Kasumi-1 (cell line): ENCODE results near the gene YTHDF1.
A peak's percentile ranks its signal among the peaks of the same experiment; 100 is the strongest.

Experiments
- DNase-seq, 2 experiments: peaks; one replicate each; lab custom pipeline; 2025; lab: John Stamatoyannopoulos, UW

YTHDF1 gene

GRCh38 chr20:63248835-63249591 is 33.1 kb upstream of the YTHDF1 start:
- DNase-seq: no peak

- DNase-seq: no peak
These were observed 31.8 kb upstream of the YTHDF1 start for GRCh38 chr20:63247671-63248228.

GRCh38 chr20:63246490-63247288 is 30.8 kb upstream of the YTHDF1 start:
- no peak for DNase-seq

- DNase-seq: no peak
These were observed 28.5 kb upstream of the YTHDF1 start for GRCh38 chr20:63244468-63244867.

- no peak for DNase-seq
These were observed 27.8 kb upstream of the YTHDF1 start for GRCh38 chr20:63243604-63244247.

- DNase-seq: no peak
These were observed 26.8 kb upstream of the YTHDF1 start for GRCh38 chr20:63242736-63243135.

- DNase-seq: no peak
These were observed 25.3 kb upstream of the YTHDF1 start for GRCh38 chr20:63241272-63241671.

GRCh38 chr20:63240004-63240403 is 24.1 kb upstream of the YTHDF1 start:
- no peak for DNase-seq

- DNase-seq: no peak
These were observed 23.5 kb upstream of the YTHDF1 start for GRCh38 chr20:63239431-63239830.

- DNase-seq: no peak
These were observed 22.7 kb upstream of the YTHDF1 start for GRCh38 chr20:63238514-63239125.

GRCh38 chr20:63238031-63238430 is 22.1 kb upstream of the YTHDF1 start:
- no peak for DNase-seq

GRCh38 chr20:63236116-63236837 is 20.3 kb upstream of the YTHDF1 start:
- no peak for DNase-seq

- DNase-seq: no peak
These were observed 19.6 kb upstream of the YTHDF1 start, which contains the start of gene BIRC7 for GRCh38 chr20:63235399-63235983. TSS of gene BIRC7 (plus strand) at chr20:63235905. CDS start at chr20:63236097, 192 bp downstream.

GRCh38 chr20:63234693-63235398 is 18.9 kb upstream of the YTHDF1 start:
- peak in 1 of 2 experiments; percentile 31 for DNase-seq

GRCh38 chr20:63233924-63234323 is 18.0 kb upstream of the YTHDF1 start:
- no peak for DNase-seq

GRCh38 chr20:63233061-63233344 is 17.1 kb upstream of the YTHDF1 start:
- no peak for DNase-seq

GRCh38 chr20:63232235-63233060 is 16.5 kb upstream of the YTHDF1 start:
- DNase-seq: no peak

GRCh38 chr20:63230800-63231268 is 14.9 kb upstream of the YTHDF1 start:
- peak in 1 of 2 experiments; percentile 22 for DNase-seq

GRCh38 chr20:63228806-63229205 is 12.9 kb upstream of the YTHDF1 start:
- no peak for DNase-seq
